Measurements from ENCODE around the gene ZNF609. TPM values are rescaled to one million over a fixed set of nuclear protein-coding genes. Genes with fewer than 3 reads are reported as not detected.
A peak's percentile ranks its signal among the peaks of the same experiment; 100 is the strongest.

Gene ZNF609
- total and polyA plus RNA-seq, 8 donors = 4.2 to 25.2 (median 13.1) TPM

GRCh38 chr15:64713592-64713991, 253.2 kb downstream of the ZNF609 start:
- ATAC-seq = no peak
- no peak overlapping the region for H3K4me3 ChIP-seq

GRCh38 chr15:64716452-64716851, 256.1 kb downstream of the ZNF609 start:
- DNase-seq = no peak
- Histone ChIP-seq H3K36me3 (no peaks in the 10 kb centered on the region), H3K27ac (no peak overlapping the region), H3K9me3 (no peaks in the 10 kb centered on the region), H3K27me3 (no peaks in the 10 kb centered on the region), H3K4me1 (no peaks in the 10 kb centered on the region), H3K4me3 (no peak overlapping the region)
- ATAC-seq = no peak
- WGBS, 2 donors = 87 to 94% methylated on average over 2 of the region's 2 CpGs
- intact Hi-C loops (cut with DNase I) = no loop called here
- FAIRE-seq = no peak
- TF ChIP-seq CTCF (IDR thresholded peaks at IDR 0.05) = no peak

More at GRCh38 chr15:64713592-64713991, 253.2 kb downstream of the ZNF609 start:
- WGBS, 2 donors = 80 to 84% methylated on average over 6 of the region's 6 CpGs
- no peak for TF ChIP-seq CTCF (IDR thresholded peaks at IDR 0.05)
- DNase-seq = no peak
- intact Hi-C loops (cut with DNase I) = no loop called here
- Histone ChIP-seq H3K9me3 (no peaks in the 10 kb centered on the region), H3K4me1 (no peaks in the 10 kb centered on the region), H3K36me3 (no peaks in the 10 kb centered on the region), H3K27ac (no peak overlapping the region), H3K27me3 (no peaks in the 10 kb centered on the region)
- FAIRE-seq = no peak

GRCh38 chr15:64717130-64717529, 256.8 kb downstream of the ZNF609 start:
- no peaks in the 10 kb centered on the region for H3K36me3 ChIP-seq
- FAIRE-seq (no peak), ATAC-seq (no peak), DNase-seq (no peak)
- no peaks in the 10 kb centered on the region for H3K9me3 ChIP-seq
- no peak overlapping the region for H3K27ac ChIP-seq
- intact Hi-C loops (cut with DNase I) = no loop called here
- no peaks in the 10 kb centered on the region for H3K27me3 ChIP-seq
- 87 to 89% methylated on average over 7 of the region's 7 CpGs for WGBS, 2 donors
- TF ChIP-seq CTCF (IDR thresholded peaks at IDR 0.05) = no peak
- H3K4me1 ChIP-seq = no peaks in the 10 kb centered on the region
- no peak overlapping the region for H3K4me3 ChIP-seq

GRCh38 chr15:64717735-64718495, 257.5 kb downstream of the ZNF609 start:
- no peak for ATAC-seq
- Histone ChIP-seq H3K4me1 (no peaks in the 10 kb centered on the region), H3K9me3 (no peaks in the 10 kb centered on the region), H3K27me3 (no peaks in the 10 kb centered on the region), H3K4me3 (no peak overlapping the region), H3K27ac (peak overlapping the region in 1 of 4 donors; percentile 22), H3K36me3 (no peaks in the 10 kb centered on the region)
- 73 to 79% methylated on average over 18 of the region's 18 CpGs for WGBS, 2 donors
- intact Hi-C loops (cut with DNase I) = no loop called here
- FAIRE-seq = no peak
- no peak for DNase-seq
- no peak for TF ChIP-seq CTCF (IDR thresholded peaks at IDR 0.05)

GRCh38 chr15:64720188-64720587, 259.8 kb downstream of the ZNF609 start:
- H3K9me3 ChIP-seq = no peaks in the 10 kb centered on the region
- H3K4me3 ChIP-seq = no peak overlapping the region
- no peaks in the 10 kb centered on the region for H3K27me3 ChIP-seq
- intact Hi-C loops (cut with DNase I) = no loop called here
- no peak for TF ChIP-seq CTCF (IDR thresholded peaks at IDR 0.05)
- no peaks in the 10 kb centered on the region for H3K4me1 ChIP-seq
- 66 to 76% methylated on average over 3 of the region's 3 CpGs for WGBS, 2 donors
- DNase-seq = no peak
- H3K27ac ChIP-seq = no peak overlapping the region
- FAIRE-seq = no peak
- peak in 1 of 4 donors; percentile 31 for ATAC-seq
- H3K36me3 ChIP-seq = no peaks in the 10 kb centered on the region

Measured in pancreas (tissue), 10 donors.